Activated T-cell treated with anti-CD3 and anti-CD28 coated beads, Interleukin-2, amount 50 U/mL, for 48 hours (primary cell): Measurements from ENCODE around the gene HNRNPUL2.

Source experiments
- DNase-seq, 2 experiments: peaks; one replicate each; pipeline ENCODE4 v3.0.0-alpha.2; 2020

HNRNPUL2 gene

GRCh38 chr11:62665599-62666258 is 61.5 kb downstream of the HNRNPUL2 start:
- peak; percentile 75 to 78 for DNase-seq

- peak; percentile 99 for DNase-seq
Measured at GRCh38 chr11:62665075-62665598, 62.1 kb downstream of the HNRNPUL2 start, which contains the start of the genes C11orf98 and CSKMT. Gene C11orf98 (minus strand): TSS chr11:62665210. CDS start chr11:62665169, 41 bp downstream. Gene CSKMT (plus strand): TSS chr11:62665312. CDS start chr11:62665880, 568 bp downstream.

GRCh38 chr11:62664405-62665074 is 62.7 kb downstream of the HNRNPUL2 start:
- no peak for DNase-seq
